ENCODE data around the gene TMEM17. TPM values are rescaled to one million over a fixed set of nuclear protein-coding genes. Genes with fewer than 3 reads are reported as not detected.

TMEM17 gene
- total and polyA plus RNA-seq, 2 of the 13 experiments (the other 11 are each of a cell fraction or from before 2014, with no cell fraction given) = 0.22 to 0.50 TPM

DNA sequence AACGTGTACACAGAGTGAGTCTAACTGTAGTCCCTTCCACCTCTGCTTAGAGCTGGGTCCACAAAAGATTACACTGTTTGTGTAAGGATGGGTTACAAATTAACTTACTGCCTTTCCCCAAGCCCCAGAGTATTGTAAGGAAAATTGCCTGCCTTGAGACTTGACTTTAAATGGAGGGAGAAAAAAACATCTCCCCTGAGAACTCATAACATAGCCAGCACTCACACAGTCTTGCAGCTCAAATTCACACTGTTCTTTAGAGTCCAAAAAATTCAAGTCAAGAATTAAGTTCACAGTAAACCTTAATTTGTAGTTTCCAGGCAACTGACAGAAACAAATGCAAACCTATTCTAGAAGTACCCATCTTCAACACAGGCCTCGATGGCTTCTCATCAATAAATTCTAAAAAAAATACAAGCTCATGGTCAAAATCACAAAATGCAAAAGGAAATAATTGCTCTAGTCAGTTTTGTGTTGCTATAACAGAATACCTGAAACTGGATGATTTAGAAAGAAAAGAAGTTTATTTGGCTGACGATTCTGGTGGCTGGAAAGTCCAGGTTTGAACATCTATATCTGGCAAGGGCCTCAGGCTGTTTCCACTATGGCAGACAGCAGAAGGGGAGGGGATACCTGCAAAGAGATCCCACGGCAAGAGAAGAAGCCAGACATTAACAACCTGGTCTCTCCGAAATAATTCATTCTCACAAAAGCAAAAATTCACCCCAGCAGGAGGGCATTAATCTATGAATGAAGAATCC, 34.6 kb upstream of the TMEM17 start (continued):
- TF ChIP-seq SALL1 (CRISPR knock-in tag; IDR thresholded peaks at IDR 0.05) (peak; percentile 43; the same call in 1 of the 2 replicates), NFATC3 (CRISPR knock-in tag; IDR thresholded peaks at IDR 0.05) (no peak), SMC3 (IDR thresholded peaks at IDR 0.05; ENCODE audit: low read length) (0 out of 2 replicates have a peak, but pooled peaks have one; percentile 33), ZNF446 (CRISPR knock-in tag; IDR thresholded peaks at IDR 0.05) (no peak), ZKSCAN8 (CRISPR knock-in tag; IDR thresholded peaks at IDR 0.05; ENCODE audit: borderline replicate concordance) (peak; percentile 90; the same call in 1 of the 2 replicates), KAT7 (CRISPR knock-in tag; IDR thresholded peaks at IDR 0.05; ENCODE audit: borderline replicate concordance) (no peak; the same call in 1 of the 2 replicates), ELF4 (CRISPR knock-in tag; IDR thresholded peaks at IDR 0.05; ENCODE audit: borderline replicate concordance) (0 out of 2 replicates have a peak, but pooled peaks have one; percentile 75), EP300 (IDR thresholded peaks at IDR 0.05; ENCODE audit: low read depth in 2 of 2, low read length in 2 of 2) (peak in 1 of 2 experiments; percentile 82; a peak in 2 of 4 replicates), EP300 (CRISPR knock-in tag; IDR thresholded peaks at IDR 0.05; ENCODE audit: borderline replicate concordance) (peak; percentile 15; the same call in 1 of the 2 replicates), ZFP1 (CRISPR knock-in tag; IDR thresholded peaks at IDR 0.05) (no peak), MAF1 (CRISPR knock-in tag; IDR thresholded peaks at IDR 0.05; ENCODE audit: borderline replicate concordance) (no peak), SP140L (CRISPR knock-in tag; IDR thresholded peaks at IDR 0.05; ENCODE audit: borderline replicate concordance) (no peak), ZNF550 (CRISPR knock-in tag; IDR thresholded peaks at IDR 0.05; ENCODE audit: borderline replicate concordance) (no peak), ZSCAN20 (CRISPR knock-in tag; IDR thresholded peaks at IDR 0.05; ENCODE audit: borderline replicate concordance) (peak; percentile 16; the same call in 1 of the 2 replicates), ZNF780A (CRISPR knock-in tag; IDR thresholded peaks at IDR 0.05) (no peak), MLLT10 (CRISPR knock-in tag; IDR thresholded peaks at IDR 0.05) (no peak), MATR3 (CRISPR knock-in tag; IDR thresholded peaks at IDR 0.05) (no peak)
- TF ChIP-seq, protein P1, sequence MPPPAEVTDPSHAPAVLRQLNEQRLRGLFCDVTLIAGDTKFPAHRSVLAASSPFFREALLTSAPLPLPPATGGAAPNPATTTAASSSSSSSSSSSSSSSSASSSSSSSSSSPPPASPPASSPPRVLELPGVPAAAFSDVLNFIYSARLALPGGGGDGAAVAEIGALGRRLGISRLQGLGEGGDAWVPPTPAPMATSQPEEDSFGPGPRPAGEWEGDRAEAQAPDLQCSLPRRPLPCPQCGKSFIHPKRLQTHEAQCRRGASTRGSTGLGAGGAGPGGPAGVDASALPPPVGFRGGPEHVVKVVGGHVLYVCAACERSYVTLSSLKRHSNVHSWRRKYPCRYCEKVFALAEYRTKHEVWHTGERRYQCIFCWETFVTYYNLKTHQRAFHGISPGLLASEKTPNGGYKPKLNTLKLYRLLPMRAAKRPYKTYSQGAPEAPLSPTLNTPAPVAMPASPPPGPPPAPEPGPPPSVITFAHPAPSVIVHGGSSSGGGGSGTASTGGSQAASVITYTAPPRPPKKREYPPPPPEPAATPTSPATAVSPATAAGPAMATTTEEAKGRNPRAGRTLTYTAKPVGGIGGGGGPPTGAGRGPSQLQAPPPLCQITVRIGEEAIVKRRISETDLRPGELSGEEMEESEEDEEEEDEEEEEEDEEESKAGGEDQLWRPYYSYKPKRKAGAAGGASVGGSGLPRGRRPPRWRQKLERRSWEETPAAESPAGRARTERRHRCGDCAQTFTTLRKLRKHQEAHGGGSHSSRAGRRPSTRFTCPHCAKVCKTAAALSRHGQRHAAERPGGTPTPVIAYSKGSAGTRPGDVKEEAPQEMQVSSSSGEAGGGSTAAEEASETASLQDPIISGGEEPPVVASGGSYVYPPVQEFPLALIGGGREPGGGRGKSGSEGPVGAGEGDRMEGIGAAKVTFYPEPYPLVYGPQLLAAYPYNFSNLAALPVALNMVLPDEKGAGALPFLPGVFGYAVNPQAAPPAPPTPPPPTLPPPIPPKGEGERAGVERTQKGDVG (CRISPR knock-in tag; IDR thresholded peaks at IDR 0.05; ENCODE audit: borderline replicate concordance) = no peak
- TF ChIP-seq, protein P2, sequence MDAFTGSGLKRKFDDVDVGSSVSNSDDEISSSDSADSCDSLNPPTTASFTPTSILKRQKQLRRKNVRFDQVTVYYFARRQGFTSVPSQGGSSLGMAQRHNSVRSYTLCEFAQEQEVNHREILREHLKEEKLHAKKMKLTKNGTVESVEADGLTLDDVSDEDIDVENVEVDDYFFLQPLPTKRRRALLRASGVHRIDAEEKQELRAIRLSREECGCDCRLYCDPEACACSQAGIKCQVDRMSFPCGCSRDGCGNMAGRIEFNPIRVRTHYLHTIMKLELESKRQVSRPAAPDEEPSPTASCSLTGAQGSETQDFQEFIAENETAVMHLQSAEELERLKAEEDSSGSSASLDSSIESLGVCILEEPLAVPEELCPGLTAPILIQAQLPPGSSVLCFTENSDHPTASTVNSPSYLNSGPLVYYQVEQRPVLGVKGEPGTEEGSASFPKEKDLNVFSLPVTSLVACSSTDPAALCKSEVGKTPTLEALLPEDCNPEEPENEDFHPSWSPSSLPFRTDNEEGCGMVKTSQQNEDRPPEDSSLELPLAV (CRISPR knock-in tag; conservative IDR thresholded peaks at IDR 0.05; ENCODE audit: low read depth) = no peak
- TF ChIP-seq, protein P3, sequence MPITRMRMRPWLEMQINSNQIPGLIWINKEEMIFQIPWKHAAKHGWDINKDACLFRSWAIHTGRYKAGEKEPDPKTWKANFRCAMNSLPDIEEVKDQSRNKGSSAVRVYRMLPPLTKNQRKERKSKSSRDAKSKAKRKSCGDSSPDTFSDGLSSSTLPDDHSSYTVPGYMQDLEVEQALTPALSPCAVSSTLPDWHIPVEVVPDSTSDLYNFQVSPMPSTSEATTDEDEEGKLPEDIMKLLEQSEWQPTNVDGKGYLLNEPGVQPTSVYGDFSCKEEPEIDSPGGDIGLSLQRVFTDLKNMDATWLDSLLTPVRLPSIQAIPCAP (CRISPR knock-in tag; IDR thresholded peaks at IDR 0.05; ENCODE audit: low read depth) = no peak
- TF ChIP-seq, protein P4, sequence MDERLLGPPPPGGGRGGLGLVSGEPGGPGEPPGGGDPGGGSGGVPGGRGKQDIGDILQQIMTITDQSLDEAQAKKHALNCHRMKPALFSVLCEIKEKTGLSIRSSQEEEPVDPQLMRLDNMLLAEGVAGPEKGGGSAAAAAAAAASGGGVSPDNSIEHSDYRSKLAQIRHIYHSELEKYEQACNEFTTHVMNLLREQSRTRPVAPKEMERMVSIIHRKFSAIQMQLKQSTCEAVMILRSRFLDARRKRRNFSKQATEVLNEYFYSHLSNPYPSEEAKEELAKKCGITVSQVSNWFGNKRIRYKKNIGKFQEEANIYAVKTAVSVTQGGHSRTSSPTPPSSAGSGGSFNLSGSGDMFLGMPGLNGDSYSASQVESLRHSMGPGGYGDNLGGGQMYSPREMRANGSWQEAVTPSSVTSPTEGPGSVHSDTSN (CRISPR knock-in tag; IDR thresholded peaks at IDR 0.05) = no peak
- TF ChIP-seq, protein P5, sequence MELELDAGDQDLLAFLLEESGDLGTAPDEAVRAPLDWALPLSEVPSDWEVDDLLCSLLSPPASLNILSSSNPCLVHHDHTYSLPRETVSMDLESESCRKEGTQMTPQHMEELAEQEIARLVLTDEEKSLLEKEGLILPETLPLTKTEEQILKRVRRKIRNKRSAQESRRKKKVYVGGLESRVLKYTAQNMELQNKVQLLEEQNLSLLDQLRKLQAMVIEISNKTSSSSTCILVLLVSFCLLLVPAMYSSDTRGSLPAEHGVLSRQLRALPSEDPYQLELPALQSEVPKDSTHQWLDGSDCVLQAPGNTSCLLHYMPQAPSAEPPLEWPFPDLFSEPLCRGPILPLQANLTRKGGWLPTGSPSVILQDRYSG (CRISPR knock-in tag; IDR thresholded peaks at IDR 0.05) = no peak
